Upper lobe of right lung (tissue), 1 donor: ENCODE results near the gene PGM2. TPM values are rescaled to one million over a fixed set of nuclear protein-coding genes. Genes with fewer than 3 reads are reported as not detected.

Experiments
- ATAC-seq: fragments of 200-7000 bp; cut with Tn5 transposase; one replicate; pipeline ENCODE4 v1.9.1; 2020; ENCODE audit warnings: mild to moderate bottlenecking, moderate library complexity
- DNase-seq: peaks from one replicate; pipeline ENCODE4 v3.0.0-alpha.2; 2020
- H3K27ac ChIP-seq: fragments of 200-600 bp; one replicate; pipeline ENCODE4 v1.8.0; 2022
- H3K27me3 ChIP-seq: fragments of 200-600 bp; one replicate; pipeline ENCODE4 v1.8.0; 2022; ENCODE audit warnings: mild to moderate bottlenecking
- H3K36me3 ChIP-seq: fragments of 200-600 bp; one replicate; pipeline ENCODE4 v1.8.0; 2022
- H3K4me1 ChIP-seq: fragments of 200-600 bp; one replicate; pipeline ENCODE4 v1.8.0; 2022
- H3K4me3 ChIP-seq: fragments of 200-600 bp; one replicate; pipeline ENCODE4 v1.8.0; 2022; ENCODE audit warnings: mild to moderate bottlenecking
- H3K9me3 ChIP-seq: fragments of 200-600 bp; one replicate; pipeline ENCODE4 v1.8.0; 2022
- CTCF ChIP-seq: fragments of 200-600 bp; IDR thresholded peaks from one replicate; pipeline ENCODE4 v1.8.0; 2022; ENCODE audit warnings: antibody characterized with exemption
- intact Hi-C: fragments of 100-400 bp; cut with DNase I; formaldehyde crosslinking; loops from one replicate; pipeline ENCODE4 v1.11.0; 2022
- total RNA-seq: library from RNA; stranded (reverse); fragmentation: NEBNext Ultra II Directional; extraction: Animal tissue kit (Norgen Biotek cat#: 25700); gene quantifications from one replicate; pipeline ENCODE4 v1.2.1, GENCODE V29; 2021
- donor health status: DM: no; HTN: yes; CAD: no; lungs with severe emphysema.

The PGM2 gene
- total RNA-seq, 1 donor from 2014 or later = 25.0 TPM

DNA sequence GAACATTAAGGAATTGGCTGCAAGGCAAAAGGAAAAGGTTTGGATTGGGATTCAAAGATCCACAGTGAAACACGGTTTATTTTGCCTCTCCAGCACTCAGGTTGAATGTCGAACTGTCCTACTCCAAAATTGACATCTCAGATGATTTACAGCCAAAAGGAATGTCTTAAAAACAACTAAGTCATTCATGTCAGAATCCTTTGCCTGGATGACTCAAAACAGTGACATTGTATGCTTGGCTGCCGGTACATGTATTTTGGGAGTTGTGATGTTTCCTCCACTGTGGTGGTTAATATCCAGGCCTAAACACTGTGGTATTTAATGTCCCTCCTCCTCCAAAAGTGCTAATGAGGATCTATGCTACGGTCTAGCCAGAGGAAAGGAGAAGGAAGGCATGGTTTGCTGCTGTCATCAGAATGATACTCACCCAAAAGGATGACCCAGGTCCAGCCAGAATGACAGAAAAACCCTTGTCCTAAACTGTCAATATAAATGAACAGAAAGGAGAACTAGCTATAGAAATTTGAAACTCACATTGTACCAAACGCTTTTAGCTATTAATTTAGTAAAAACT, 20.9 kb downstream of the PGM2 start:
- intact Hi-C loops = no loop called here
- no peak for ATAC-seq
- no peaks in the 10 kb centered on the region for H3K4me1 ChIP-seq
- H3K9me3 ChIP-seq = no peaks in the 10 kb centered on the region
- no peak for TF ChIP-seq CTCF
- peaks cover 50% of the 10 kb centered on the region for H3K36me3 ChIP-seq
- H3K27me3 ChIP-seq = no peaks in the 10 kb centered on the region
- H3K27ac ChIP-seq = no peak overlapping the region
- no peak overlapping the region for H3K4me3 ChIP-seq
- no peak for DNase-seq

- Histone ChIP-seq H3K27ac (no peak overlapping the region), H3K9me3 (no peaks in the 10 kb centered on the region), H3K27me3 (no peaks in the 10 kb centered on the region), H3K4me3 (no peak overlapping the region), H3K4me1 (no peaks in the 10 kb centered on the region), H3K36me3 (peaks cover 42% of the 10 kb centered on the region)
- TF ChIP-seq CTCF = no peak
- ATAC-seq = no peak
- intact Hi-C loops = no loop called here
- no peak for DNase-seq
Observed at GRCh38 chr4:37852376-37852775, 25.9 kb downstream of the PGM2 start.

DNA sequence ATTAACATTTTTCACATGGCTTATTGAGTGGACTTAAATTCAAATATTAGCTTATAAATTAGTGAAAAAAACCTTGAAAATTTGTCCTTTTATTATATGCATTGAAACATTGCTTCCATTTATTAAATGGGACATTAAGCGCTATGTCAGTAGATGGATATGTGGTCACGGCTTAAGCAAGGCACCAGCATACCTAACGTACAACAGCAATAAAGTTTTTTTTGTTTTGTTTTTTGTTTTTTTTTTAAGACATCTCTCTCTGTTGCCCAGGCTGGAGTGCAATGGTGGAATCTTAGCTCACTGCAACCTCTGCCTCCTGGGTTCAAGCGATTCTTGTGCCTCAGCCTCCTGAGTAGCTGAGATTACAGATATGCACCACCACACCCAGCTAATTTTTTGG, 31.6 kb downstream of the PGM2 start:
- intact Hi-C loops = no loop called here
- H3K27ac ChIP-seq = no peak overlapping the region
- TF ChIP-seq CTCF = no peak
- ATAC-seq (no peak), DNase-seq (no peak)
- H3K27me3 ChIP-seq = no peaks in the 10 kb centered on the region
- peaks cover 31% of the 10 kb centered on the region for H3K36me3 ChIP-seq
- no peak overlapping the region for H3K4me3 ChIP-seq
- H3K4me1 ChIP-seq = no peaks in the 10 kb centered on the region
- no peaks in the 10 kb centered on the region for H3K9me3 ChIP-seq

GRCh38 chr4:37858872-37859271, 32.4 kb downstream of the PGM2 start:
- intact Hi-C loops = no loop called here
- no peaks in the 10 kb centered on the region for H3K4me1 ChIP-seq
- no peak overlapping the region for H3K27ac ChIP-seq
- no peak overlapping the region for H3K4me3 ChIP-seq
- no peak for ATAC-seq
- TF ChIP-seq CTCF = no peak
- H3K36me3 ChIP-seq = peaks cover 31% of the 10 kb centered on the region
- no peaks in the 10 kb centered on the region for H3K27me3 ChIP-seq
- DNase-seq = no peak
- no peaks in the 10 kb centered on the region for H3K9me3 ChIP-seq

- Histone ChIP-seq H3K27ac (no peak overlapping the region), H3K27me3 (no peaks in the 10 kb centered on the region), H3K4me1 (no peaks in the 10 kb centered on the region), H3K4me3 (no peak overlapping the region), H3K9me3 (no peaks in the 10 kb centered on the region), H3K36me3 (peaks cover 26% of the 10 kb centered on the region)
- intact Hi-C loops = no loop called here
- no peak for DNase-seq
- TF ChIP-seq CTCF = no peak
- ATAC-seq = no peak
Observed at GRCh38 chr4:37860266-37860665, 33.8 kb downstream of the PGM2 start.

GRCh38 chr4:37862961-37863360, 36.5 kb downstream of the PGM2 start:
- TF ChIP-seq CTCF = no peak
- ATAC-seq = no peak
- Histone ChIP-seq H3K36me3 (peaks cover 10% of the 10 kb centered on the region), H3K27ac (no peak overlapping the region), H3K9me3 (no peaks in the 10 kb centered on the region), H3K4me3 (no peak overlapping the region), H3K27me3 (no peaks in the 10 kb centered on the region), H3K4me1 (no peaks in the 10 kb centered on the region)
- no peak for DNase-seq
- intact Hi-C loops = no loop called here
